Choroid plexus epithelial cell (primary cell): Measurements from ENCODE around the gene TNNT1.

Source experiments
- DNase-seq: peaks from one replicate; pipeline ENCODE4 v3.0.0-alpha.2; 2010; ENCODE audit warnings: low read depth
- H3K4me3 ChIP-seq: 2 replicates; pipeline ENCODE4 v1.5.1; 2011; ENCODE audit warnings: low read depth, mild to moderate bottlenecking, control low read depth, low read length, moderate library complexity
- CTCF ChIP-seq: conservative IDR thresholded peaks from 2 replicates; pipeline ENCODE4 v1.5.1; 2011; ENCODE audit warnings: low read depth, mild to moderate bottlenecking, control low read depth, inconsistent platforms, low read length, moderate library complexity

The TNNT1 gene

DNA sequence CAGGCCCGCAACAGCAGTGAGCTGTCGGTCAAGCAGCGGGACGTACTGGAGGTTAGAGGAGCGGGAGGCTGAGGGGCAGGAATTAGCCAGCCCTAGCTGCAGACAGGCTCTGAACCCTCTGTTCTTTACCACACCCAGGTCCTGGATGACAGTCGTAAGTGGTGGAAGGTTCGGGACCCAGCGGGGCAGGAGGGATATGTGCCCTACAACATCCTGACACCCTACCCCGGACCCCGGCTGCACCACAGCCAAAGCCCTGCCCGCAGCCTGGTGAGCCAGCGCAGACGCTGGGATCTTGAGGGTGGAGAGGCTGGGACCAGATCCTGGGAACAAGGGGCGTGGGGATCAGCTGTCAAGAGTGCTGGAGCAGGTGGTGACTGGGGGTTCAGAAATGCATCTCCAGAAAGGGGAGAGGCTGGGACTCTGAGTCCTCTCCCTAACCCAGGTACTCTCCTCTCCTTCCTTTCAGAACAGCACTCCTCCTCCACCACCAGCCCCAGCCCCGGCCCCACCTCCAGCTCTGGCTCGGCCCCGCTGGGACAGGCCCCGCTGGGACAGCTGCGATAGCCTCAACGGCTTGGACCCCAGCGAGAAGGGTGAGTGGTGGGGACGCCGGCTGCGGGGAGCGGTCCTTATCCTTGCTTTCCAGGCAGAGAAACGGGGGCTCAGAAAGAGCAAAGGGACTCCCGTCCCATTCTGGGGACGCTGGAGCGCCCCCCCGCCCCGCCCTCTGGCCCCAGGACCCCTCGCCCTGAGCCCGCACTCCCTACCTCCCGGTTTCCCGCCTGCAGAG lies 62.9 kb downstream of the TNNT1 start:
- no peak for DNase-seq
- peak overlapping the region; percentile 61 for H3K4me3 ChIP-seq
- no peak for TF ChIP-seq CTCF

- no peak for TF ChIP-seq CTCF
- H3K4me3 ChIP-seq: no peak overlapping the region
- DNase-seq: no peak
Measured at GRCh38 chr19:55084416-55084815, 64.6 kb downstream of the TNNT1 start.

- no peak for TF ChIP-seq CTCF
- DNase-seq: no peak
- no peak overlapping the region for H3K4me3 ChIP-seq
Measured at GRCh38 chr19:55083004-55083850, 65.8 kb downstream of the TNNT1 start.
